Central memory CD8-positive, alpha-beta T cell (primary cell): ENCODE data around the gene CHD5.

Experiments
- ATAC-seq: fragments of 150-1000 bp; cut with Tn5 transposase; replicated peaks from 2 replicates; pipeline ENCODE4 v1.10.0; 2022; ENCODE audit warnings: mild to moderate bottlenecking, moderate FRiP score, moderate number of reproducible peaks; ENCODE audit not compliant: poor library complexity, severe bottlenecking; ENCODE audit errors: extremely low read depth
- DNase-seq, 2 donors: peaks; one replicate each; pipeline ENCODE4 v3.0.0; 2021; ENCODE audit warnings: low spot score in 2 of 2
- H3K27ac Mint-ChIP-seq: one replicate; pipeline ENCODE4 v1.8.0; 2022; ENCODE audit warnings: low read depth, mild to moderate bottlenecking, moderate library complexity, mixed read lengths
- H3K27me3 Mint-ChIP-seq: one replicate; pipeline ENCODE4 v1.8.0; 2022; ENCODE audit warnings: mixed read lengths
- H3K36me3 Mint-ChIP-seq: one replicate; pipeline ENCODE4 v1.8.0; 2022; ENCODE audit warnings: mild to moderate bottlenecking, moderate library complexity, mixed read lengths; ENCODE audit not compliant: insufficient read depth
- H3K4me1 Mint-ChIP-seq: one replicate; pipeline ENCODE4 v1.8.0; 2022; ENCODE audit warnings: mixed read lengths
- H3K4me3 Mint-ChIP-seq: one replicate; pipeline ENCODE4 v1.8.0; 2022; ENCODE audit warnings: mild to moderate bottlenecking, moderate library complexity, mixed read lengths
- H3K9me3 Mint-ChIP-seq: one replicate; pipeline ENCODE4 v1.8.0; 2022; ENCODE audit warnings: mixed read lengths

CHD5 gene

GRCh38 chr1:6088956-6089355 lies 91.2 kb downstream of the CHD5 start:
- Mint-ChIP-seq H3K27me3 (no peaks in the 10 kb centered on the region), H3K36me3 (peaks cover 33% of the 10 kb centered on the region)

GRCh38 chr1:6087958-6088357 lies 92.2 kb downstream of the CHD5 start:
- H3K9me3 Mint-ChIP-seq, result no peaks in the 10 kb centered on the region

More at GRCh38 chr1:6088956-6089355, 91.2 kb downstream of the CHD5 start:
- Mint-ChIP-seq H3K9me3 (no peaks in the 10 kb centered on the region), H3K27ac (no peak overlapping the region), H3K4me1 (peaks cover 3% of the 10 kb centered on the region), H3K4me3 (no peak overlapping the region)
- ATAC-seq (no peak), DNase-seq (no peak)

GRCh38 chr1:6087377-6087772 lies 92.7 kb downstream of the CHD5 start:
- Mint-ChIP-seq H3K4me3 (no peak overlapping the region), H3K27me3 (no peaks in the 10 kb centered on the region), H3K9me3 (no peaks in the 10 kb centered on the region), H3K4me1 (no peaks in the 10 kb centered on the region), H3K27ac (peak overlapping the region; percentile 69), H3K36me3 (peaks cover 39% of the 10 kb centered on the region)
- DNase-seq, result no peak
- no peak for ATAC-seq

More at GRCh38 chr1:6087958-6088357, 92.2 kb downstream of the CHD5 start:
- Mint-ChIP-seq H3K4me3 (no peak overlapping the region), H3K27me3 (no peaks in the 10 kb centered on the region), H3K27ac (peak overlapping the region; percentile 69), H3K36me3 (peaks cover 37% of the 10 kb centered on the region), H3K4me1 (no peaks in the 10 kb centered on the region)
- no peak for ATAC-seq
- no peak for DNase-seq

- Mint-ChIP-seq H3K4me1 (no peaks in the 10 kb centered on the region), H3K4me3 (no peak overlapping the region), H3K36me3 (peaks cover 42% of the 10 kb centered on the region), H3K27me3 (no peaks in the 10 kb centered on the region), H3K27ac (peak overlapping the region; percentile 69), H3K9me3 (no peaks in the 10 kb centered on the region)
- ATAC-seq (no peak), DNase-seq (no peak)
These were observed 93.3 kb downstream of the CHD5 start for GRCh38 chr1:6086762-6087376.

- DNase-seq (no peak), ATAC-seq (no peak)
- H3K36me3 Mint-ChIP-seq, result peaks cover 42% of the 10 kb centered on the region
- no peaks in the 10 kb centered on the region for H3K27me3 Mint-ChIP-seq
- no peak overlapping the region for H3K4me3 Mint-ChIP-seq
- H3K27ac Mint-ChIP-seq, result no peak overlapping the region
- no peaks in the 10 kb centered on the region for H3K9me3 Mint-ChIP-seq
- no peaks in the 10 kb centered on the region for H3K4me1 Mint-ChIP-seq
These were observed 93.8 kb downstream of the CHD5 start for GRCh38 chr1:6086358-6086757.

GRCh38 chr1:6085666-6086065 lies 94.5 kb downstream of the CHD5 start:
- H3K27ac Mint-ChIP-seq, result no peak overlapping the region
- no peaks in the 10 kb centered on the region for H3K27me3 Mint-ChIP-seq
- H3K9me3 Mint-ChIP-seq, result no peaks in the 10 kb centered on the region
- DNase-seq (no peak), ATAC-seq (no peak)
- no peak overlapping the region for H3K4me3 Mint-ChIP-seq
- no peaks in the 10 kb centered on the region for H3K4me1 Mint-ChIP-seq
- peaks cover 42% of the 10 kb centered on the region for H3K36me3 Mint-ChIP-seq

- H3K27me3 Mint-ChIP-seq, result no peaks in the 10 kb centered on the region
- H3K4me1 Mint-ChIP-seq, result no peaks in the 10 kb centered on the region
- no peak overlapping the region for H3K27ac Mint-ChIP-seq
- no peaks in the 10 kb centered on the region for H3K9me3 Mint-ChIP-seq
- no peak for ATAC-seq
- peaks cover 42% of the 10 kb centered on the region for H3K36me3 Mint-ChIP-seq
- no peak overlapping the region for H3K4me3 Mint-ChIP-seq
- no peak for DNase-seq
These were observed 95.2 kb downstream of the CHD5 start for GRCh38 chr1:6084781-6085495.

GRCh38 chr1:6083801-6084446 lies 96.2 kb downstream of the CHD5 start:
- no peak overlapping the region for H3K27ac Mint-ChIP-seq
- H3K27me3 Mint-ChIP-seq, result no peaks in the 10 kb centered on the region
- ATAC-seq (no peak), DNase-seq (no peak)
- peaks cover 38% of the 10 kb centered on the region for H3K36me3 Mint-ChIP-seq
- no peak overlapping the region for H3K4me3 Mint-ChIP-seq
- peaks cover under 1% of the 10 kb centered on the region for H3K4me1 Mint-ChIP-seq
- H3K9me3 Mint-ChIP-seq, result no peaks in the 10 kb centered on the region

- no peaks in the 10 kb centered on the region for H3K27me3 Mint-ChIP-seq
- H3K36me3 Mint-ChIP-seq, result peaks cover 42% of the 10 kb centered on the region
- DNase-seq (no peak), ATAC-seq (no peak)
- H3K27ac Mint-ChIP-seq, result no peak overlapping the region
- no peaks in the 10 kb centered on the region for H3K9me3 Mint-ChIP-seq
- peaks cover 6% of the 10 kb centered on the region for H3K4me1 Mint-ChIP-seq
- H3K4me3 Mint-ChIP-seq, result no peak overlapping the region
These were observed 96.7 kb downstream of the CHD5 start for GRCh38 chr1:6083385-6083784.

- H3K36me3 Mint-ChIP-seq, result peaks cover 40% of the 10 kb centered on the region
- H3K27ac Mint-ChIP-seq, result peak overlapping the region; percentile 41
- peaks cover 11% of the 10 kb centered on the region for H3K4me1 Mint-ChIP-seq
- H3K4me3 Mint-ChIP-seq, result no peak overlapping the region
- H3K9me3 Mint-ChIP-seq, result no peaks in the 10 kb centered on the region
- H3K27me3 Mint-ChIP-seq, result no peaks in the 10 kb centered on the region
- DNase-seq (no peak), ATAC-seq (no peak)
These were observed 97.6 kb downstream of the CHD5 start for GRCh38 chr1:6082430-6082971.

GRCh38 chr1:6081901-6082300 lies 98.2 kb downstream of the CHD5 start:
- Mint-ChIP-seq H3K27me3 (no peaks in the 10 kb centered on the region), H3K36me3 (peaks cover 36% of the 10 kb centered on the region), H3K4me3 (no peak overlapping the region), H3K4me1 (peaks cover 11% of the 10 kb centered on the region), H3K27ac (peak overlapping the region; percentile 41), H3K9me3 (no peaks in the 10 kb centered on the region)
- DNase-seq, result no peak
- no peak for ATAC-seq

GRCh38 chr1:6080469-6080868 lies 99.7 kb downstream of the CHD5 start:
- Mint-ChIP-seq H3K27ac (no peak overlapping the region), H3K36me3 (peaks cover 35% of the 10 kb centered on the region)

GRCh38 chr1:6077919-6078318 lies 102.2 kb downstream of the CHD5 start:
- H3K4me1 Mint-ChIP-seq, result peaks cover 17% of the 10 kb centered on the region
- H3K36me3 Mint-ChIP-seq, result peaks cover 35% of the 10 kb centered on the region
- H3K4me3 Mint-ChIP-seq, result no peak overlapping the region
- no peak overlapping the region for H3K27ac Mint-ChIP-seq
- H3K27me3 Mint-ChIP-seq, result no peaks in the 10 kb centered on the region
- DNase-seq, result no peak
- no peaks in the 10 kb centered on the region for H3K9me3 Mint-ChIP-seq
- ATAC-seq, result no peak

More at GRCh38 chr1:6080469-6080868, 99.7 kb downstream of the CHD5 start:
- Mint-ChIP-seq H3K4me1 (peaks cover 11% of the 10 kb centered on the region), H3K9me3 (no peaks in the 10 kb centered on the region), H3K4me3 (no peak overlapping the region), H3K27me3 (no peaks in the 10 kb centered on the region)
- DNase-seq (no peak), ATAC-seq (no peak)
